Measurements from ENCODE around the gene LHFPL6. TPM values are rescaled to one million over a fixed set of nuclear protein-coding genes. Genes with fewer than 3 reads are reported as not detected.

Gene LHFPL6
- total RNA-seq, 4 donors from 2014 or later: 1.8 to 14.2 (median 9.0) TPM

GRCh38 chr13:39432196-39432595 lies 170.8 kb downstream of the LHFPL6 start:
- no peaks in the 10 kb centered on the region for H3K36me3 ChIP-seq
- H3K4me1 ChIP-seq: no peaks in the 10 kb centered on the region
- no peak overlapping the region for H3K4me3 ChIP-seq
- TF ChIP-seq CTCF (IDR thresholded peaks at IDR 0.05): no peak
- TF ChIP-seq POLR2A (IDR thresholded peaks at IDR 0.05): no peak
- no peaks in the 10 kb centered on the region for H3K9me3 ChIP-seq
- H3K27me3 ChIP-seq: no peaks in the 10 kb centered on the region
- H3K27ac ChIP-seq: no peak overlapping the region
- no peak for DNase-seq

GRCh38 chr13:39422845-39423565 lies 180.0 kb downstream of the LHFPL6 start:
- no peaks in the 10 kb centered on the region for H3K9me3 ChIP-seq
- H3K36me3 ChIP-seq: no peaks in the 10 kb centered on the region
- no peaks in the 10 kb centered on the region for H3K27me3 ChIP-seq
- no peak for TF ChIP-seq POLR2A (IDR thresholded peaks at IDR 0.05)
- TF ChIP-seq CTCF (IDR thresholded peaks at IDR 0.05): no peak
- H3K4me3 ChIP-seq: no peak overlapping the region
- H3K27ac ChIP-seq: no peak overlapping the region
- no peak for DNase-seq
- H3K4me1 ChIP-seq: no peaks in the 10 kb centered on the region

GRCh38 chr13:39419876-39420275 lies 183.1 kb downstream of the LHFPL6 start:
- TF ChIP-seq POLR2A (IDR thresholded peaks at IDR 0.05): no peak
- Histone ChIP-seq H3K4me1 (no peaks in the 10 kb centered on the region), H3K27me3 (no peaks in the 10 kb centered on the region), H3K9me3 (no peaks in the 10 kb centered on the region), H3K27ac (no peak overlapping the region), H3K4me3 (no peak overlapping the region), H3K36me3 (no peaks in the 10 kb centered on the region)
- DNase-seq: no peak

GRCh38 chr13:39419068-39419467 lies 183.9 kb downstream of the LHFPL6 start:
- H3K4me1 ChIP-seq: no peaks in the 10 kb centered on the region
- H3K27ac ChIP-seq: no peak overlapping the region
- no peaks in the 10 kb centered on the region for H3K27me3 ChIP-seq
- no peaks in the 10 kb centered on the region for H3K36me3 ChIP-seq
- no peak for DNase-seq
- no peak overlapping the region for H3K4me3 ChIP-seq
- no peaks in the 10 kb centered on the region for H3K9me3 ChIP-seq
- no peak for TF ChIP-seq POLR2A (IDR thresholded peaks at IDR 0.05)
- TF ChIP-seq CTCF (IDR thresholded peaks at IDR 0.05): no peak

GRCh38 chr13:39418424-39418823 lies 184.6 kb downstream of the LHFPL6 start:
- no peaks in the 10 kb centered on the region for H3K9me3 ChIP-seq
- H3K27me3 ChIP-seq: no peaks in the 10 kb centered on the region
- no peaks in the 10 kb centered on the region for H3K4me1 ChIP-seq
- no peak overlapping the region for H3K4me3 ChIP-seq
- DNase-seq: no peak
- no peak overlapping the region for H3K27ac ChIP-seq
- no peaks in the 10 kb centered on the region for H3K36me3 ChIP-seq
- no peak for TF ChIP-seq CTCF (IDR thresholded peaks at IDR 0.05)
- no peak for TF ChIP-seq POLR2A (IDR thresholded peaks at IDR 0.05)

- TF ChIP-seq CTCF (IDR thresholded peaks at IDR 0.05) (no peak), POLR2A (IDR thresholded peaks at IDR 0.05) (no peak)
- no peaks in the 10 kb centered on the region for H3K27me3 ChIP-seq
- no peak for DNase-seq
- H3K27ac ChIP-seq: no peak overlapping the region
- H3K4me1 ChIP-seq: no peaks in the 10 kb centered on the region
- H3K9me3 ChIP-seq: no peaks in the 10 kb centered on the region
- no peak overlapping the region for H3K4me3 ChIP-seq
- H3K36me3 ChIP-seq: no peaks in the 10 kb centered on the region
These were observed 185.3 kb downstream of the LHFPL6 start for GRCh38 chr13:39417643-39418042.

All from Peyer's patch (tissue), 4 donors.